SH-SY5Y (cell line): ENCODE measurements around the gene E2F2.

Experiments used
- GATA2 ChIP-seq: IDR thresholded peaks from 2 replicates; pipeline ENCODE4 v1.6.1; 2011; ENCODE audit warnings: mild to moderate bottlenecking, low read depth, low read length
- GATA3 ChIP-seq: IDR thresholded peaks from 2 replicates; pipeline ENCODE4 v1.6.1; 2011; ENCODE audit warnings: low read depth, mild to moderate bottlenecking, low read length, moderate library complexity

- TF ChIP-seq GATA2, result no peak
- no peak for TF ChIP-seq GATA3
Measured at GRCh38 chr1:23466423-23466989, 64.5 kb downstream of the E2F2 start.
